SU-DHL-6 (cell line): ENCODE measurements around the gene MTHFD1.

Source experiments
- H2AFZ ChIP-seq: fragments of 200-600 bp; sonication (generic); 2 replicates; pipeline ENCODE4 v1.6.1; 2014; ENCODE audit warnings: low read depth, mild to moderate bottlenecking, moderate library complexity, mixed read lengths, antibody characterized with exemption, low read length; ENCODE audit not compliant: severe bottlenecking
- H3F3A ChIP-seq: fragments of 200-600 bp; shearing (Covaris generic); 2 replicates; pipeline ENCODE4 v1.6.0; 2016; ENCODE audit warnings: antibody characterized with exemption, mild to moderate bottlenecking; ENCODE audit not compliant: insufficient read depth
- H3K27ac ChIP-seq: fragments of 200-600 bp; sonication (generic); 2 replicates; pipeline ENCODE4 v1.5.1; 2016; ENCODE audit warnings: low read depth, mild to moderate bottlenecking, low read length, moderate library complexity, mixed read lengths
- H3K27me3 ChIP-seq: fragments of 200-600 bp; sonication (generic), shearing (Covaris generic); 2 replicates; pipeline ENCODE4 v1.6.0; 2014; ENCODE audit warnings: mild to moderate bottlenecking, low read length
- H3K36me3 ChIP-seq: fragments of 200-600 bp; sonication (generic); 2 replicates; pipeline ENCODE4 v1.6.1; 2014; ENCODE audit warnings: mild to moderate bottlenecking, low read length, mixed read lengths
- H3K4me2 ChIP-seq: fragments of 300-600, 200-600 bp; shearing (Covaris generic), sonication (generic); 2 replicates; pipeline ENCODE4 v1.6.0; 2014; ENCODE audit warnings: low read length, low read depth, mild to moderate bottlenecking; ENCODE audit not compliant: poor library complexity, severe bottlenecking
- H3K4me3 ChIP-seq: fragments of 200-600 bp; sonication (generic); 2 replicates; pipeline ENCODE4 v1.5.1; 2014; ENCODE audit warnings: antibody characterized with exemption, low read length, mild to moderate bottlenecking, mixed read lengths; ENCODE audit not compliant: insufficient read depth, poor library complexity, severe bottlenecking
- H3K79me2 ChIP-seq: fragments of 200-600 bp; sonication (generic); 2 replicates; pipeline ENCODE4 v1.6.1; 2014; ENCODE audit warnings: mild to moderate bottlenecking, low read length, moderate library complexity; ENCODE audit not compliant: insufficient read depth
- H3K9ac ChIP-seq: fragments of 200-600 bp; sonication (generic); 2 replicates; pipeline ENCODE4 v1.7.0; 2014; ENCODE audit warnings: mild to moderate bottlenecking, low read length
- H3K9me2 ChIP-seq: fragments of 200-600 bp; sonication (generic); replicated peaks from 2 replicates; pipeline ENCODE4 v1.6.1; 2014; ENCODE audit warnings: low read length; ENCODE audit not compliant: insufficient read depth
- H3K9me3 ChIP-seq: fragments of 200-600 bp; sonication (generic); 2 replicates; pipeline ENCODE4 v1.6.1; 2014; ENCODE audit warnings: low read length, mixed read lengths; ENCODE audit not compliant: insufficient read depth
- H4K20me1 ChIP-seq: fragments of 200-600 bp; sonication (generic); 2 replicates; pipeline ENCODE4 v1.6.1; 2014; ENCODE audit warnings: low read depth, mild to moderate bottlenecking, antibody characterized with exemption, low read length, moderate library complexity, mixed read lengths
- CTCF ChIP-seq: fragments of 200-600 bp; sonication (generic); IDR thresholded peaks from one replicate; pipeline ENCODE4 v1.5.1; 2017; ENCODE audit warnings: antibody characterized with exemption, mild to moderate bottlenecking, low read length, moderate library complexity; ENCODE audit not compliant: insufficient read depth, poor library complexity, severe bottlenecking
- EZH2phosphoT487 ChIP-seq: fragments of 200-600 bp; sonication (generic), shearing (Covaris generic); conservative IDR thresholded peaks from 2 replicates; pipeline ENCODE4 v1.6.1; 2018; ENCODE audit warnings: mild to moderate bottlenecking, antibody characterized with exemption, low read length, moderate library complexity, mixed read lengths

MTHFD1 gene

GRCh38 chr14:64475585-64476273 is 87.6 kb downstream of the MTHFD1 start:
- peaks cover 26% of the 10 kb centered on the region for H3F3A ChIP-seq
- no peak overlapping the region for H3K4me2 ChIP-seq
- H4K20me1 ChIP-seq: no peaks in the 10 kb centered on the region
- 0 out of 2 replicates have a peak, but pooled peaks cover 4% of the 10 kb centered on the region for H3K79me2 ChIP-seq
- H3K4me3 ChIP-seq: no peak overlapping the region
- no peak overlapping the region for H3K9ac ChIP-seq
- H3K9me3 ChIP-seq: no peaks in the 10 kb centered on the region
- H3K9me2 ChIP-seq: no peaks in the 10 kb centered on the region
- H3K36me3 ChIP-seq: no peaks in the 10 kb centered on the region
- no peak overlapping the region for H2AFZ ChIP-seq
- no peak overlapping the region for H3K27ac ChIP-seq
- H3K27me3 ChIP-seq: no peaks in the 10 kb centered on the region
- TF ChIP-seq EZH2phosphoT487: no peak
- no peak for TF ChIP-seq CTCF

- Histone ChIP-seq H3K4me2 (no peak overlapping the region), H3K4me3 (no peak overlapping the region), H4K20me1 (no peaks in the 10 kb centered on the region), H3K9me2 (no peaks in the 10 kb centered on the region), H2AFZ (no peak overlapping the region), H3K27ac (no peak overlapping the region), H3K9ac (no peak overlapping the region), H3K27me3 (no peaks in the 10 kb centered on the region), H3K36me3 (peaks cover 2% of the 10 kb centered on the region; the same call in 1 of the 2 replicates), H3K9me3 (no peaks in the 10 kb centered on the region), H3K79me2 (0 out of 2 replicates have a peak, but pooled peaks cover 4% of the 10 kb centered on the region), H3F3A (peaks cover 27% of the 10 kb centered on the region)
- TF ChIP-seq CTCF (no peak), EZH2phosphoT487 (no peak)
Measured at GRCh38 chr14:64476438-64476837, 88.3 kb downstream of the MTHFD1 start.

GRCh38 chr14:64478634-64479250 is 90.6 kb downstream of the MTHFD1 start:
- Histone ChIP-seq H2AFZ (no peak overlapping the region), H4K20me1 (no peaks in the 10 kb centered on the region), H3F3A (peaks cover 20% of the 10 kb centered on the region), H3K9ac (no peak overlapping the region), H3K79me2 (peaks cover 4% of the 10 kb centered on the region; the same call in 1 of the 2 replicates), H3K4me2 (no peak overlapping the region), H3K9me3 (no peaks in the 10 kb centered on the region), H3K27me3 (no peaks in the 10 kb centered on the region), H3K9me2 (no peaks in the 10 kb centered on the region), H3K4me3 (no peak overlapping the region), H3K36me3 (peaks cover 9% of the 10 kb centered on the region; the same call in 1 of the 2 replicates), H3K27ac (peak overlapping the region; percentile 10; the same call in 1 of the 2 replicates)
- TF ChIP-seq CTCF: peak; percentile 34
- no peak for TF ChIP-seq EZH2phosphoT487
